HG03442 (cell line): ENCODE measurements around the gene EFL1.
"Not testable (repeated sequence)": the region's sequence is repeated elsewhere in the genome, so short reads cannot be mapped to it uniquely, and the experiment has no call there.

Experiments used
- ATAC-seq: cut with Tn5 transposase; IDR thresholded peaks from one replicate; pipeline ENCODE4 v1.9.1; 2021; ENCODE audit warnings: mild to moderate bottlenecking, moderate library complexity; ENCODE audit not compliant: unreplicated experiment

Gene EFL1

GRCh38 chr15:82282386-82282785, 19.9 kb upstream of the EFL1 start:
- not testable (repeated sequence) for ATAC-seq

GRCh38 chr15:82281276-82281675, 18.7 kb upstream of the EFL1 start:
- ATAC-seq: not testable (repeated sequence)

- ATAC-seq: no peak
Measured at GRCh38 chr15:82275410-82275809, 12.9 kb upstream of the EFL1 start.

- no peak for ATAC-seq
Measured at GRCh38 chr15:82272154-82272553, 9.6 kb upstream of the EFL1 start.

GRCh38 chr15:82268454-82268853, 5.9 kb upstream of the EFL1 start:
- not testable (repeated sequence) for ATAC-seq

- ATAC-seq: not testable (repeated sequence)
Measured at GRCh38 chr15:82267137-82267536, 4.6 kb upstream of the EFL1 start.

- ATAC-seq: no peak
Measured at GRCh38 chr15:82263350-82263749, 816 bp upstream of the EFL1 start.

GRCh38 chr15:82261566-82262421, 740 bp downstream of the EFL1 start:
- ATAC-seq: peak; percentile 18

GRCh38 chr15:82248261-82248660, 14.3 kb downstream of the EFL1 start:
- not testable (repeated sequence) for ATAC-seq

GRCh38 chr15:82245956-82246355, 16.6 kb downstream of the EFL1 start:
- ATAC-seq: not testable (repeated sequence)

- not testable (repeated sequence) for ATAC-seq
Measured at GRCh38 chr15:82243644-82244043, 18.9 kb downstream of the EFL1 start.

- not testable (repeated sequence) for ATAC-seq
Measured at GRCh38 chr15:82241836-82242499, 20.6 kb downstream of the EFL1 start.

- no peak for ATAC-seq
Measured at GRCh38 chr15:82239685-82240391, 22.7 kb downstream of the EFL1 start.

- not testable (repeated sequence) for ATAC-seq
Measured at GRCh38 chr15:82237944-82238534, 24.5 kb downstream of the EFL1 start.

GRCh38 chr15:82231842-82232241, 30.7 kb downstream of the EFL1 start:
- no peak for ATAC-seq

GRCh38 chr15:82231233-82231632, 31.3 kb downstream of the EFL1 start:
- no peak for ATAC-seq

GRCh38 chr15:82228750-82229149, 33.8 kb downstream of the EFL1 start:
- ATAC-seq: no peak

GRCh38 chr15:82221535-82221934, 41.0 kb downstream of the EFL1 start:
- ATAC-seq: not testable (repeated sequence)

GRCh38 chr15:82216092-82216491, 46.4 kb downstream of the EFL1 start:
- ATAC-seq: not testable (repeated sequence)

- not testable (repeated sequence) for ATAC-seq
Measured at GRCh38 chr15:82212201-82212600, 50.3 kb downstream of the EFL1 start.

GRCh38 chr15:82210066-82210597, 52.4 kb downstream of the EFL1 start:
- not testable (repeated sequence) for ATAC-seq
